ENCODE results near the gene TFIP11. TPM values are rescaled to one million over a fixed set of nuclear protein-coding genes. Genes with fewer than 3 reads are reported as not detected.

The TFIP11 gene
- total and polyA plus RNA-seq, 9 of the 15 experiments (the other 6 are each of a cell fraction or from before 2014, with no cell fraction given): 11.5 to 38.1 (median 25.2) TPM

DNA sequence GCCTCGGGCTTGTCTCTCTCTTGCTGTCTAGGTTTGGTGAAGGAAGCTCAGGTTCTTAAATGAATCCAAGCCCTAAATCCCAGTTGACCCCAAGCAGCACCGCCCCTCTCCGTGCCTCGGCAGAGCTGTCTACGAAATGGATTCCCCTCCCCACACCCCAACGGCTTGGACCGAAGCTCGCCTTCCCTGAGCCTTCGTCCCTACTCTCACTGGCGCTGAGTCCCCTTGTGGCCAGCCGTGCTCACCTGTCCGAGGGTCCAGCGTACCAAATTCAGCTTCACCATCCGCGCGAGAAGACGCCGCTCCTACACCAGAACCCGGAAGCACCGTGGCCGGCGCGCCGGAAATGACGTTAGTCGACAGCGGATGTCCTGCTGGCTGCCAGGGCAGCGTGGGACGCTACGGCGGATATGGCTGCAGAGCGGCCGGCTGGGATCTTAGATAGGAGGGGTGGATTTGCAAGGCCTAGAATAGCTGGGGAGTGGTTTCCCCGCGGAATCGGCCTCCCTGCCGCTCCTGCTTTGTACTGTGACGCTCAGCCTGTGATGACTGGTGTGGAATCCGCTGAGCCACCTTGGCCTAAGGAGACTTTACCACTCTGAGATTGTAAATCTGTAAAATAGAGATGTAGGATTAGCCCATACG lies at the start of gene TFIP11 (continued):
- TF ChIP-seq, protein P1, sequence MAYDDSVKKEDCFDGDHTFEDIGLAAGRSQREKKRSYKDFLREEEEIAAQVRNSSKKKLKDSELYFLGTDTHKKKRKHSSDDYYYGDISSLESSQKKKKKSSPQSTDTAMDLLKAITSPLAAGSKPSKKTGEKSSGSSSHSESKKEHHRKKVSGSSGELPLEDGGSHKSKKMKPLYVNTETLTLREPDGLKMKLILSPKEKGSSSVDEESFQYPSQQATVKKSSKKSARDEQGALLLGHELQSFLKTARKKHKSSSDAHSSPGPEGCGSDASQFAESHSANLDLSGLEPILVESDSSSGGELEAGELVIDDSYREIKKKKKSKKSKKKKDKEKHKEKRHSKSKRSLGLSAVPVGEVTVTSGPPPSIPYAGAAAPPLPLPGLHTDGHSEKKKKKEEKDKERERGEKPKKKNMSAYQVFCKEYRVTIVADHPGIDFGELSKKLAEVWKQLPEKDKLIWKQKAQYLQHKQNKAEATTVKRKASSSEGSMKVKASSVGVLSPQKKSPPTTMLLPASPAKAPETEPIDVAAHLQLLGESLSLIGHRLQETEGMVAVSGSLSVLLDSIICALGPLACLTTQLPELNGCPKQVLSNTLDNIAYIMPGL (CRISPR knock-in tag; IDR thresholded peaks at IDR 0.05): peak; percentile 36; the same call in 1 of the 2 replicates
- peak; percentile 29; the same call in 1 of the 2 replicates for TF ChIP-seq TAL1 (IDR thresholded peaks at IDR 0.05)
- TF ChIP-seq MEF2D (tag; conservative IDR thresholded peaks at IDR 0.05; ENCODE audit: low read depth): no peak
- TF ChIP-seq, protein P2, sequence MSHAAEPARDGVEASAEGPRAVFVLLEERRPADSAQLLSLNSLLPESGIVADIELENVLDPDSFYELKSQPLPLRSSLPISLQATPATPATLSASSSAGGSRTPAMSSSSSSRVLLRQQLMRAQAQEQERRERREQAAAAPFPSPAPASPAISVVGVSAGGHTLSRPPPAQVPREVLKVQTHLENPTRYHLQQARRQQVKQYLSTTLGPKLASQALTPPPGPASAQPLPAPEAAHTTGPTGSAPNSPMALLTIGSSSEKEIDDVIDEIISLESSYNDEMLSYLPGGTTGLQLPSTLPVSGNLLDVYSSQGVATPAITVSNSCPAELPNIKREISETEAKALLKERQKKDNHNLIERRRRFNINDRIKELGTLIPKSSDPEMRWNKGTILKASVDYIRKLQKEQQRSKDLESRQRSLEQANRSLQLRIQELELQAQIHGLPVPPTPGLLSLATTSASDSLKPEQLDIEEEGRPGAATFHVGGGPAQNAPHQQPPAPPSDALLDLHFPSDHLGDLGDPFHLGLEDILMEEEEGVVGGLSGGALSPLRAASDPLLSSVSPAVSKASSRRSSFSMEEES (CRISPR knock-in tag; IDR thresholded peaks at IDR 0.05): no peak
- TF ChIP-seq RBBP5 (IDR thresholded peaks at IDR 0.05; ENCODE audit: borderline replicate concordance, insufficient read depth, low read length, poor library complexity, severe bottlenecking): peak; percentile 72
- peak; percentile 97 for TF ChIP-seq GABPA (tag; conservative IDR thresholded peaks at IDR 0.05; ENCODE audit: low read depth)
- no peak for TF ChIP-seq ZKSCAN3 (CRISPR knock-in tag; IDR thresholded peaks at IDR 0.05)
- TF ChIP-seq NCOA1 (IDR thresholded peaks at IDR 0.05; ENCODE audit: low read depth): peak; percentile 57; the same call in 1 of the 2 replicates
- TF ChIP-seq MTF1 (CRISPR knock-in tag; IDR thresholded peaks at IDR 0.05; ENCODE audit: borderline replicate concordance): no peak
- TF ChIP-seq, protein P3, sequence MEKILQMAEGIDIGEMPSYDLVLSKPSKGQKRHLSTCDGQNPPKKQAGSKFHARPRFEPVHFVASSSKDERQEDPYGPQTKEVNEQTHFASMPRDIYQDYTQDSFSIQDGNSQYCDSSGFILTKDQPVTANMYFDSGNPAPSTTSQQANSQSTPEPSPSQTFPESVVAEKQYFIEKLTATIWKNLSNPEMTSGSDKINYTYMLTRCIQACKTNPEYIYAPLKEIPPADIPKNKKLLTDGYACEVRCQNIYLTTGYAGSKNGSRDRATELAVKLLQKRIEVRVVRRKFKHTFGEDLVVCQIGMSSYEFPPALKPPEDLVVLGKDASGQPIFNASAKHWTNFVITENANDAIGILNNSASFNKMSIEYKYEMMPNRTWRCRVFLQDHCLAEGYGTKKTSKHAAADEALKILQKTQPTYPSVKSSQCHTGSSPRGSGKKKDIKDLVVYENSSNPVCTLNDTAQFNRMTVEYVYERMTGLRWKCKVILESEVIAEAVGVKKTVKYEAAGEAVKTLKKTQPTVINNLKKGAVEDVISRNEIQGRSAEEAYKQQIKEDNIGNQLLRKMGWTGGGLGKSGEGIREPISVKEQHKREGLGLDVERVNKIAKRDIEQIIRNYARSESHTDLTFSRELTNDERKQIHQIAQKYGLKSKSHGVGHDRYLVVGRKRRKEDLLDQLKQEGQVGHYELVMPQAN (IDR thresholded peaks at IDR 0.05; ENCODE audit: borderline replicate concordance): peak; percentile 98
- no peak for TF ChIP-seq CEBPB (tag; IDR thresholded peaks at IDR 0.05)
- peak; percentile 76 for TF ChIP-seq ATF7 (IDR thresholded peaks at IDR 0.05)
- TF ChIP-seq RAD21 (CRISPR knock-in tag; conservative IDR thresholded peaks at IDR 0.05 in 1 of 2, IDR thresholded peaks at IDR 0.05 in 1 of 2): no peak
- no peak for TF ChIP-seq ZNF316 (IDR thresholded peaks at IDR 0.05)
- peak; percentile 40; the same call in 1 of the 2 replicates for TF ChIP-seq DPF2 (IDR thresholded peaks at IDR 0.05)
- TF ChIP-seq, protein P4, sequence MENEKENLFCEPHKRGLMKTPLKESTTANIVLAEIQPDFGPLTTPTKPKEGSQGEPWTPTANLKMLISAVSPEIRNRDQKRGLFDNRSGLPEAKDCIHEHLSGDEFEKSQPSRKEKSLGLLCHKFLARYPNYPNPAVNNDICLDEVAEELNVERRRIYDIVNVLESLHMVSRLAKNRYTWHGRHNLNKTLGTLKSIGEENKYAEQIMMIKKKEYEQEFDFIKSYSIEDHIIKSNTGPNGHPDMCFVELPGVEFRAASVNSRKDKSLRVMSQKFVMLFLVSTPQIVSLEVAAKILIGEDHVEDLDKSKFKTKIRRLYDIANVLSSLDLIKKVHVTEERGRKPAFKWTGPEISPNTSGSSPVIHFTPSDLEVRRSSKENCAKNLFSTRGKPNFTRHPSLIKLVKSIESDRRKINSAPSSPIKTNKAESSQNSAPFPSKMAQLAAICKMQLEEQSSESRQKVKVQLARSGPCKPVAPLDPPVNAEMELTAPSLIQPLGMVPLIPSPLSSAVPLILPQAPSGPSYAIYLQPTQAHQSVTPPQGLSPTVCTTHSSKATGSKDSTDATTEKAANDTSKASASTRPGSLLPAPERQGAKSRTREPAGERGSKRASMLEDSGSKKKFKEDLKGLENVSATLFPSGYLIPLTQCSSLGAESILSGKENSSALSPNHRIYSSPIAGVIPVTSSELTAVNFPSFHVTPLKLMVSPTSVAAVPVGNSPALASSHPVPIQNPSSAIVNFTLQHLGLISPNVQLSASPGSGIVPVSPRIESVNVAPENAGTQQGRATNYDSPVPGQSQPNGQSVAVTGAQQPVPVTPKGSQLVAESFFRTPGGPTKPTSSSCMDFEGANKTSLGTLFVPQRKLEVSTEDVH (IDR thresholded peaks at IDR 0.05; ENCODE audit: low read depth, partially characterized antibody): peak; percentile 85
- TF ChIP-seq KLF1 (tag; IDR thresholded peaks at IDR 0.05): no peak
- TF ChIP-seq PHF20 (IDR thresholded peaks at IDR 0.05; ENCODE audit: partially characterized antibody): peak; percentile 98
